Mesenchymal stem cell (in vitro differentiated cells and primary cell): ENCODE results near the gene RRAS2.

ENCODE experiments used
- DNase-seq: peaks from one replicate; pipeline ENCODE4 v3.0.0-alpha.2; 2013
- H2AFZ ChIP-seq: one replicate; pipeline ENCODE4 v1.6.1; 2013; ENCODE audit warnings: low read depth, mild to moderate bottlenecking, control low read depth, inconsistent platforms, low read length, moderate library complexity
- H2AK5ac ChIP-seq: 2 replicates; pipeline ENCODE4 v1.6.1; 2013; ENCODE audit warnings: low read length, moderate library complexity, mild to moderate bottlenecking, inconsistent platforms; ENCODE audit not compliant: severe bottlenecking
- H2BK120ac ChIP-seq: one replicate; pipeline ENCODE4 v1.6.1; 2013; ENCODE audit warnings: low read depth, mild to moderate bottlenecking, inconsistent platforms, low read length, moderate library complexity
- H2BK12ac ChIP-seq, 2 experiments: one replicate each; pipeline ENCODE4 v1.6.1; 2013; ENCODE audit warnings: inconsistent platforms in 2 of 2, low read length in 2 of 2, mild to moderate bottlenecking in 2 of 2, moderate library complexity in 2 of 2, control low read depth in 1 of 2
- H2BK15ac ChIP-seq: one replicate; pipeline ENCODE4 v1.6.1; 2013; ENCODE audit warnings: mild to moderate bottlenecking, low read depth, inconsistent platforms; ENCODE audit not compliant: poor library complexity, severe bottlenecking
- H2BK5ac ChIP-seq: 2 replicates; pipeline ENCODE4 v1.6.1; 2013; ENCODE audit warnings: low read depth, mild to moderate bottlenecking, low read length, control low read depth, inconsistent platforms; ENCODE audit not compliant: poor library complexity, severe bottlenecking
- H3K14ac ChIP-seq, 2 experiments: one replicate each; pipeline ENCODE4 v1.6.1; 2013; ENCODE audit warnings: inconsistent platforms in 2 of 2, low read length in 2 of 2, control low read depth in 1 of 2, mild to moderate bottlenecking in 1 of 2, moderate library complexity in 1 of 2
- H3K18ac ChIP-seq, 2 experiments: one replicate each; pipeline ENCODE4 v1.6.1; 2013; ENCODE audit warnings: inconsistent platforms in 2 of 2, low read length in 2 of 2, control low read depth in 1 of 2, low read depth in 1 of 2, mild to moderate bottlenecking in 1 of 2
- H3K23ac ChIP-seq, 2 experiments: one replicate each; pipeline ENCODE4 v1.6.1; 2013; ENCODE audit warnings: inconsistent platforms in 2 of 2, low read length in 2 of 2, mild to moderate bottlenecking in 2 of 2, moderate library complexity in 2 of 2, control low read depth in 1 of 2
- H3K27ac ChIP-seq: 2 replicates; pipeline ENCODE4 v1.5.1; 2013; ENCODE audit warnings: mild to moderate bottlenecking, moderate library complexity, low read length, control low read depth, inconsistent platforms; ENCODE audit not compliant: poor library complexity, severe bottlenecking
- H3K27me3 ChIP-seq, 2 experiments: 2 replicates each; pipeline versions ENCODE4 v1.6.1 to v1.7.0; 2013; ENCODE audit warnings: low read length in 2 of 2, mild to moderate bottlenecking in 2 of 2, moderate library complexity in 2 of 2, control low read depth in 1 of 2, inconsistent platforms in 1 of 2; ENCODE audit not compliant: control insufficient read depth in 1 of 2, insufficient read depth in 1 of 2
- H3K36me3 ChIP-seq, 2 experiments: 2 replicates each; pipeline versions ENCODE4 v1.6.1 to v1.7.0; 2013; ENCODE audit warnings: low read length in 2 of 2, control low read depth in 1 of 2, inconsistent platforms in 1 of 2, low read depth in 1 of 2, mild to moderate bottlenecking in 1 of 2; ENCODE audit not compliant: insufficient read depth in 2 of 2, control insufficient read depth in 1 of 2
- H3K4ac ChIP-seq, 2 experiments: one replicate each; pipeline ENCODE4 v1.6.1; 2013; ENCODE audit warnings: inconsistent platforms in 2 of 2, low read length in 2 of 2, mild to moderate bottlenecking in 2 of 2, moderate library complexity in 2 of 2, control low read depth in 1 of 2, low read depth in 1 of 2
- H3K4me1 ChIP-seq: 2 replicates; pipeline ENCODE4 v1.6.1; 2013; ENCODE audit warnings: low read depth, low read length, control low read depth; ENCODE audit not compliant: control insufficient read depth, insufficient read depth
- H3K4me2 ChIP-seq: 2 replicates; pipeline ENCODE4 v1.6.1; 2013; ENCODE audit warnings: low read length, mild to moderate bottlenecking, inconsistent platforms; ENCODE audit not compliant: poor library complexity, severe bottlenecking
- H3K4me3 ChIP-seq, 2 experiments: 2 replicates each; pipeline versions ENCODE4 v1.5.1 to v1.7.0; 2013; ENCODE audit warnings: low read length in 2 of 2, mild to moderate bottlenecking in 2 of 2, control low read depth in 1 of 2, low read depth in 1 of 2; ENCODE audit not compliant: insufficient read depth in 1 of 2
- H3K79me1 ChIP-seq: replicated peaks from 2 replicates; pipeline ENCODE4 v1.6.1; 2013; ENCODE audit warnings: mild to moderate bottlenecking, control low read depth, low read length, inconsistent platforms; ENCODE audit not compliant: poor library complexity, severe bottlenecking
- H3K9ac ChIP-seq: 2 replicates; pipeline ENCODE4 v1.7.0; 2013; ENCODE audit warnings: mild to moderate bottlenecking, low read length, moderate library complexity
- H3K9me3 ChIP-seq: 2 replicates; pipeline ENCODE4 v1.7.0; 2013; ENCODE audit warnings: mild to moderate bottlenecking, low read length; ENCODE audit not compliant: control insufficient read depth
- H4K8ac ChIP-seq: one replicate; pipeline ENCODE4 v1.6.1; 2013; ENCODE audit warnings: inconsistent platforms, mild to moderate bottlenecking, low read length, moderate library complexity
- H4K91ac ChIP-seq: one replicate; pipeline ENCODE4 v1.6.1; 2013; ENCODE audit warnings: mild to moderate bottlenecking, low read length, inconsistent platforms
- WGBS: methylation state at CpG from one replicate; pipeline ENCODE4 v1.1.7; 2013; ENCODE audit warnings: mixed read lengths; 5-methylcytosine and 5-hydroxymethylcytosine counted together

RRAS2 gene

GRCh38 chr11:14390669-14391068 lies 31.7 kb upstream of the RRAS2 start:
- Histone ChIP-seq H3K14ac (no peak overlapping the region), H4K8ac (no peak overlapping the region), H3K27me3 (no peaks in the 10 kb centered on the region), H2AFZ (no peak overlapping the region), H2BK12ac (no peak overlapping the region), H3K27ac (no peak overlapping the region), H3K4me2 (no peak overlapping the region), H4K91ac (no peak overlapping the region), H3K23ac (no peak overlapping the region), H3K4me1 (peaks cover 2% of the 10 kb centered on the region), H3K4ac (no peak overlapping the region), H2AK5ac (no peak overlapping the region), H2BK15ac (no peak overlapping the region), H3K18ac (no peak overlapping the region), H3K9me3 (no peaks in the 10 kb centered on the region), H3K4me3 (no peak overlapping the region), H3K36me3 (no peaks in the 10 kb centered on the region), H3K9ac (no peak overlapping the region), H3K79me1 (no peaks in the 10 kb centered on the region), H2BK5ac (no peak overlapping the region), H2BK120ac (no peak overlapping the region)
- DNase-seq: no peak
- no CpG with 5 or more reads among the region's 1 CpG for WGBS

- Histone ChIP-seq H3K4me1 (peaks cover 2% of the 10 kb centered on the region), H3K27me3 (no peaks in the 10 kb centered on the region), H2AFZ (no peak overlapping the region), H2BK5ac (no peak overlapping the region), H3K4me3 (no peak overlapping the region), H3K4me2 (no peak overlapping the region), H3K79me1 (no peaks in the 10 kb centered on the region), H3K36me3 (no peaks in the 10 kb centered on the region), H2BK120ac (no peak overlapping the region), H3K9ac (no peak overlapping the region), H2AK5ac (peak overlapping the region; percentile 27), H3K23ac (no peak overlapping the region), H2BK12ac (no peak overlapping the region), H4K8ac (no peak overlapping the region), H2BK15ac (no peak overlapping the region), H3K4ac (no peak overlapping the region), H3K9me3 (no peaks in the 10 kb centered on the region), H4K91ac (no peak overlapping the region), H3K18ac (no peak overlapping the region), H3K27ac (no peak overlapping the region), H3K14ac (no peak overlapping the region)
- DNase-seq: no peak
- WGBS: 82% methylated on average over 4 of the region's 4 CpGs
Observed at GRCh38 chr11:14388352-14388751, 29.4 kb upstream of the RRAS2 start.

DNA sequence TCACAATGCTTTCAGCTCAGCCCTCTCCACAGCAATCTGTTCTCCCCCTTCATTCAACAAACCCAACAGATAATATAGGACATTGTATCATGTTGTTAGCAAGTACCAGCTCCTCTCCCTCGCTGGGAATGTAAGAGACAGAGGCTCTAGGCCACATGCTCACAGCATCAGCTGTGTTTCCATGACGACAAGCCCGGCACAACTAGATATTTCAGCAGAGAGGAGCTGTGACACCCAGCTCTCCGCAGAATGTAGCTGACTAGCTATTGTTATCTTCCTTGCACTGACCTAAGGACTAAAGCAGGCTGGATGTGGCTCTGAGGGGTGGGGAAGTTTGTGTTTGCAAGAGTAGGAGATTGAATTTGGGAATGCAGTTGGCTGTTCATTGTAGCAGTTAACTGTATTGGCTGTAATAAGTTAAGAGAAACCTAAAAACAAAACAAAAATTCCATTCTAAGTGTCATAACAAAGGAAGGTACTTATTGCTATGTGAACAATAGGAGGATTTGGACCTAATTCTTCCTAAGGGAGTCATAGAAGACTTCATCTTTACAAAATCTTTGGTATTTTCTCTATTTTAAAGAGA lies 28.0 kb upstream of the RRAS2 start:
- H2BK120ac ChIP-seq: no peak overlapping the region
- peaks cover 2% of the 10 kb centered on the region for H3K4me1 ChIP-seq
- no peaks in the 10 kb centered on the region for H3K27me3 ChIP-seq
- H3K79me1 ChIP-seq: no peaks in the 10 kb centered on the region
- H3K9ac ChIP-seq: peak overlapping the region; percentile 79
- H3K4me2 ChIP-seq: no peak overlapping the region
- H3K4ac ChIP-seq: no peak overlapping the region
- H3K36me3 ChIP-seq: no peaks in the 10 kb centered on the region
- H2BK12ac ChIP-seq: no peak overlapping the region
- no peak overlapping the region for H2BK15ac ChIP-seq
- H4K8ac ChIP-seq: no peak overlapping the region
- H2AFZ ChIP-seq: no peak overlapping the region
- H3K4me3 ChIP-seq: no peak overlapping the region
- H2BK5ac ChIP-seq: no peak overlapping the region
- no peak overlapping the region for H3K14ac ChIP-seq
- H4K91ac ChIP-seq: no peak overlapping the region
- 33% methylated on average over 4 of the region's 4 CpGs for WGBS
- H3K18ac ChIP-seq: no peak overlapping the region
- H3K27ac ChIP-seq: no peak overlapping the region
- no peaks in the 10 kb centered on the region for H3K9me3 ChIP-seq
- DNase-seq: peak; percentile 83
- H2AK5ac ChIP-seq: no peak overlapping the region
- H3K23ac ChIP-seq: no peak overlapping the region

GRCh38 chr11:14386081-14386480 lies 27.1 kb upstream of the RRAS2 start:
- Histone ChIP-seq H3K4me1 (peaks cover 4% of the 10 kb centered on the region), H3K4me2 (no peak overlapping the region), H3K36me3 (no peaks in the 10 kb centered on the region), H2BK15ac (no peak overlapping the region), H3K14ac (no peak overlapping the region), H3K27me3 (no peaks in the 10 kb centered on the region), H3K9ac (peak overlapping the region; percentile 79), H2BK12ac (no peak overlapping the region), H2AK5ac (no peak overlapping the region), H3K27ac (no peak overlapping the region), H4K8ac (no peak overlapping the region), H3K23ac (no peak overlapping the region), H2BK5ac (no peak overlapping the region), H3K18ac (no peak overlapping the region), H3K4me3 (no peak overlapping the region), H2BK120ac (no peak overlapping the region), H4K91ac (no peak overlapping the region), H2AFZ (no peak overlapping the region), H3K79me1 (no peaks in the 10 kb centered on the region), H3K9me3 (no peaks in the 10 kb centered on the region), H3K4ac (no peak overlapping the region)
- DNase-seq: no peak
